ENCODE measurements around the gene SAMM50.

Gene SAMM50

DNA sequence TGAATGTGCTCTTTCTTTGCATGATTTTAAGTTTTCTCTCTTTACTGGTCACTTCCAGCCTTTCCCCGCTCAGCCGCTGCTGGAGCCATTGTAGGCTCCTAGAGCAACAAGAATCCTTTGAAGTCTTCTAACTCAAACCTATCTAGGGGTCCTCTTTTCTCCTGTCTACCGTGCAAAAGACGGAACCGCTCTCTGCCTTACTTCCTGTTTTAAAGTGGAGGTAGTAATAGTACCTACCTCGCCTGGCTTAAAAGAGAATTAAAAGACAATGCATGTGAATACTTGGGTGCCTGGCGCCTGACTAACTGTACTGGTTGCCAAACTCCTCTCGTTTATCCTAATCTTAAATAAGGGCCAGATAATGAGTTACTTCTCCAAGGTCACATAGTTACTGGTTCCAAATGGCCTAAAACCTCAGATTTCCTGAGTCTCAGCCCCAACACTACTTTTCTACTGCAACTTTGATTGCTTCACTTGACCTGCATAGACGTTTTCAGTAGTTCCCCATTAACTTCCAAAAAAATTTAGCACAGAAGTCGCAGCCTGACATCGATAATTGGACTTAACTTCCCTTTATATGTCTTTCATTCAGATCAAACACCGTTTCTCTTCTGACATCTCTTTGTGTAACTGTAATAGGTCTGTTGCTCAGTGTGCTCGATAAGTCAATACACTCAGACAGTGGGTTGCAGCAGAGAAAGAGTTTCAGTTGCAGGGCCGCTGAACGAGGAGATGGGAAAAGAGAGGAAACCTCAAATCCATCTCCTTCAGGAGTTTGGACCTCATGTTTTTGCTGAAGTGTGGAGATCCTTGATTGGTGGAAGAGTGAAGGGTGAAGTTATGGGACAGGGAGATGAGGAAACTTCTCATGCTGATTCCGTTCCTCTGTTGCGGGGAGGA, 891 bp downstream of the SAMM50 start:
- no peaks in the 10 kb centered on the region for H3K9me3 ChIP-seq (ENCODE audit: control insufficient read depth, insufficient read depth, low read length)
- H3K9ac ChIP-seq (ENCODE audit: low read depth, low read length) = peak overlapping the region; percentile 99
- H3K4me1 ChIP-seq (ENCODE audit: insufficient read depth, low read length) = peaks cover 12% of the 10 kb centered on the region
- H3K36me3 ChIP-seq (ENCODE audit: insufficient read depth, low read length) = no peaks in the 10 kb centered on the region

GRCh38 chr22:43956805-43957463, 1.7 kb downstream of the SAMM50 start:
- Histone ChIP-seq H3K36me3 (ENCODE audit: insufficient read depth, low read length) (no peaks in the 10 kb centered on the region), H3K9ac (ENCODE audit: low read depth, low read length) (peak overlapping the region; percentile 99; the same call in 1 of the 2 replicates), H3K4me1 (ENCODE audit: insufficient read depth, low read length) (peaks cover 12% of the 10 kb centered on the region), H3K9me3 (ENCODE audit: control insufficient read depth, insufficient read depth, low read length) (no peaks in the 10 kb centered on the region)

GRCh38 chr22:43957871-43958270, 2.6 kb downstream of the SAMM50 start:
- Histone ChIP-seq H3K36me3 (ENCODE audit: insufficient read depth, low read length) (no peaks in the 10 kb centered on the region), H3K4me1 (ENCODE audit: insufficient read depth, low read length) (peaks cover 12% of the 10 kb centered on the region), H3K9me3 (ENCODE audit: control insufficient read depth, insufficient read depth, low read length) (no peaks in the 10 kb centered on the region), H3K9ac (ENCODE audit: low read depth, low read length) (no peak overlapping the region)

GRCh38 chr22:43964314-43964857, 9.1 kb downstream of the SAMM50 start:
- H3K9me3 ChIP-seq (ENCODE audit: control insufficient read depth, insufficient read depth, low read length) = no peaks in the 10 kb centered on the region
- H3K4me1 ChIP-seq (ENCODE audit: insufficient read depth, low read length) = no peaks in the 10 kb centered on the region
- no peak overlapping the region for H3K9ac ChIP-seq (ENCODE audit: low read depth, low read length)
- H3K36me3 ChIP-seq (ENCODE audit: insufficient read depth, low read length) = peaks cover 16% of the 10 kb centered on the region; the same call in 1 of the 2 replicates

- H3K9ac ChIP-seq (ENCODE audit: low read depth, low read length) = no peak overlapping the region
- H3K9me3 ChIP-seq (ENCODE audit: control insufficient read depth, insufficient read depth, low read length) = no peaks in the 10 kb centered on the region
- no peaks in the 10 kb centered on the region for H3K4me1 ChIP-seq (ENCODE audit: insufficient read depth, low read length)
- H3K36me3 ChIP-seq (ENCODE audit: insufficient read depth, low read length) = peaks cover 21% of the 10 kb centered on the region
Observed at GRCh38 chr22:43967069-43967468, 11.8 kb downstream of the SAMM50 start.

- Histone ChIP-seq H3K4me1 (ENCODE audit: insufficient read depth, low read length) (0 out of 2 replicates have a peak, but pooled peaks cover 5% of the 10 kb centered on the region), H3K9ac (ENCODE audit: low read depth, low read length) (no peak overlapping the region), H3K36me3 (ENCODE audit: insufficient read depth, low read length) (peaks cover 29% of the 10 kb centered on the region), H3K9me3 (ENCODE audit: control insufficient read depth, insufficient read depth, low read length) (no peaks in the 10 kb centered on the region)
Observed at GRCh38 chr22:43968614-43969013, 13.4 kb downstream of the SAMM50 start.

GRCh38 chr22:43969021-43969878, 14.0 kb downstream of the SAMM50 start:
- Histone ChIP-seq H3K9me3 (ENCODE audit: control insufficient read depth, insufficient read depth, low read length) (no peaks in the 10 kb centered on the region), H3K9ac (ENCODE audit: low read depth, low read length) (no peak overlapping the region), H3K36me3 (ENCODE audit: insufficient read depth, low read length) (peaks cover 29% of the 10 kb centered on the region), H3K4me1 (ENCODE audit: insufficient read depth, low read length) (0 out of 2 replicates have a peak, but pooled peaks cover 5% of the 10 kb centered on the region)

- no peaks in the 10 kb centered on the region for H3K9me3 ChIP-seq (ENCODE audit: control insufficient read depth, insufficient read depth, low read length)
- H3K4me1 ChIP-seq (ENCODE audit: insufficient read depth, low read length) = 0 out of 2 replicates have a peak, but pooled peaks cover 5% of the 10 kb centered on the region
- H3K36me3 ChIP-seq (ENCODE audit: insufficient read depth, low read length) = peaks cover 29% of the 10 kb centered on the region
- no peak overlapping the region for H3K9ac ChIP-seq (ENCODE audit: low read depth, low read length)
Observed at GRCh38 chr22:43969989-43970755, 14.9 kb downstream of the SAMM50 start.

- Histone ChIP-seq H3K36me3 (ENCODE audit: insufficient read depth, low read length) (peaks cover 33% of the 10 kb centered on the region), H3K9me3 (ENCODE audit: control insufficient read depth, insufficient read depth, low read length) (no peaks in the 10 kb centered on the region), H3K9ac (ENCODE audit: low read depth, low read length) (no peak overlapping the region), H3K4me1 (ENCODE audit: insufficient read depth, low read length) (0 out of 2 replicates have a peak, but pooled peaks cover 5% of the 10 kb centered on the region)
Observed at GRCh38 chr22:43971112-43971511, 15.9 kb downstream of the SAMM50 start.

- peaks cover 36% of the 10 kb centered on the region for H3K36me3 ChIP-seq (ENCODE audit: insufficient read depth, low read length)
Observed at GRCh38 chr22:43972931-43973462, 17.8 kb downstream of the SAMM50 start.

DNA sequence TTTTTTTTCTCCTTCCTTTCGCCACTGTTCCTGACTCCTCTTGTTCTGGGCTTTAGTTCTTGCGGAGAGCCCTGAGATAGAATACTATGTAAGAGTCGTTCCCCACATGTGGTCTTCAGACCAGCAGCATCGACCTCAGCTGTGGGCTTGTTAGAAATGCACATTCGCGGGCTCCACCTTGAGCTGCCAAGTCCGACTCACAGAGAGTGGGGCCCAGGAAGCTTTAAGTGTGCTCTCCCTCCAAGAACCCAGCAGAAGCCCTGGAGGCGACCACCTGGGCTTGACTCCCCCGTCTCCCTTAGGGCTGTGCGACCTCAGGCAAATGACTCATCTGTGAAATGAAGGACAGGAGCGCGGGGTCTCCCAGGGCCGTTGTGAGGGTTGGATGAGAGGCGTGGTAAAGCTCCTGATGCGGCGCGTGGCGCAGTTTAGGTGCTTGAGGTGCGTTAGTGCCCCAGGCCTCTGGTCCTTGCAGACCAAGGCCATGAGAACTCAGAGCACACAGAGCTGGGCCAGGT, 18.8 kb downstream of the SAMM50 start:
- peaks cover 34% of the 10 kb centered on the region for H3K36me3 ChIP-seq (ENCODE audit: insufficient read depth, low read length)
- H3K9me3 ChIP-seq (ENCODE audit: control insufficient read depth, insufficient read depth, low read length) = no peaks in the 10 kb centered on the region
- H3K4me1 ChIP-seq (ENCODE audit: insufficient read depth, low read length) = 0 out of 2 replicates have a peak, but pooled peaks cover 5% of the 10 kb centered on the region
- H3K9ac ChIP-seq (ENCODE audit: low read depth, low read length) = no peak overlapping the region

More at GRCh38 chr22:43972931-43973462, 17.8 kb downstream of the SAMM50 start:
- H3K9ac ChIP-seq (ENCODE audit: low read depth, low read length) = no peak overlapping the region
- H3K9me3 ChIP-seq (ENCODE audit: control insufficient read depth, insufficient read depth, low read length) = no peaks in the 10 kb centered on the region
- H3K4me1 ChIP-seq (ENCODE audit: insufficient read depth, low read length) = 0 out of 2 replicates have a peak, but pooled peaks cover 5% of the 10 kb centered on the region

GRCh38 chr22:43975041-43975440, 19.8 kb downstream of the SAMM50 start:
- Histone ChIP-seq H3K9ac (ENCODE audit: low read depth, low read length) (no peak overlapping the region), H3K4me1 (ENCODE audit: insufficient read depth, low read length) (0 out of 2 replicates have a peak, but pooled peaks cover 5% of the 10 kb centered on the region), H3K36me3 (ENCODE audit: insufficient read depth, low read length) (peaks cover 37% of the 10 kb centered on the region), H3K9me3 (ENCODE audit: control insufficient read depth, insufficient read depth, low read length) (no peaks in the 10 kb centered on the region)
